Measurements from ENCODE around the gene TMEM143. TPM values are rescaled to one million over a fixed set of nuclear protein-coding genes. Genes with fewer than 3 reads are reported as not detected.

TMEM143 gene
- total RNA-seq, 1 experiment from 2014 or later = 12.2 TPM

DNA sequence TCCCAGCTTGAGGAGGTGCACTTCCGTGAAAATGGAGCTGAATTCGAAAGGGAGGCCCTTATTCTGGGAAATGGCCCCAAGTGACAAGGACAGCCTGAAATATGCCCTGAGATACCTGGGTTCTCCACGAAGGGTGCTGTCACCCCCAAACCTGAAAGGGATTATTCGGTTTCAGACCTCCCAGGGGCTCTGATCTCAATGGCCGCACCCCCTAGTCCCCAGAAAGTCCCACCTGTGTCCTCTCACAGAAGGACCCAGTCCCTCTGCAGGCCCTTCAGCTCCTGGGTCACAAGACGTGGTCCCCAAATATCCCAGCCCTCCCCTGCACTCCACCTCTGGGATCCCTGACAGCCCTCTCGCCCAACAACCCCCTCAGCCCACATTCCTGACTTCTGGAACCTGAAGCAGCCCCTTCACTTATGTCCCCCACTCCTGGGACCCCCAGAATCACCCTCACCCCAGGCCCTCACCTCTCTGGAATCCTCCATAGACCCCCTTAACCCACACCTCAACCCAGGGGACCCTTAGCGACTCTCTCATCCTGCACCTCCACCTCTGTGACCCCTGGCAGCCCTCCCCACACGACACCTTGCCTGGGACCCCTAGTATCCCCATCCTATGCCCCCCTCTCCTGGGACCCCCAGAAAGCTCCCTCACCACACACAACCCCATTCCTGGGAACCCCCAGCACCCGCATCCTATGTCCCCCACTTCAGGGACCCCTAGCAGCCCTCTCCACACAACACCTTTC is 1.0 kb upstream of the TMEM143 start:
- in situ Hi-C loops (cut with HindIII; ENCODE audit: low pct_unique_long_range_greater_than_20kb, low sequenced_read_pairs) = no loop called here
- DNase-seq (ENCODE audit: low read depth) = no peak

DNA sequence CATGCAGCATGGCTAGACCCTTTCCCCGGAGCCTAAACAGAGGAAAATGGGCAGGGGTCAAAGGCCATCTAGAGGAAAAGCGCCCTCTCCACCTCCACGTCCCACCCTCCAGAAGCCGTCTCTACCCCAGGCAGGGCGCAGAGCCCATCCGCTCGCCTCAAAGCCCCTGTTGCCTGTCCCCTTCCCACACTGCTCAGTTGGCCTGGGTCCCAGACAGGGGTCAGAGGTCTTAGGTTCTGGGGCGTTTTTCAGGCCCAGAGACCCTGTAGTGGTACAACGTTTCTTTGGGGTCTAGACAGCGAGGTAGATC is 285 bp downstream of the TMEM143 start:
- DNase-seq (ENCODE audit: low read depth) = no peak
- in situ Hi-C loops (cut with HindIII; ENCODE audit: low pct_unique_long_range_greater_than_20kb, low sequenced_read_pairs) = no loop called here

DNA sequence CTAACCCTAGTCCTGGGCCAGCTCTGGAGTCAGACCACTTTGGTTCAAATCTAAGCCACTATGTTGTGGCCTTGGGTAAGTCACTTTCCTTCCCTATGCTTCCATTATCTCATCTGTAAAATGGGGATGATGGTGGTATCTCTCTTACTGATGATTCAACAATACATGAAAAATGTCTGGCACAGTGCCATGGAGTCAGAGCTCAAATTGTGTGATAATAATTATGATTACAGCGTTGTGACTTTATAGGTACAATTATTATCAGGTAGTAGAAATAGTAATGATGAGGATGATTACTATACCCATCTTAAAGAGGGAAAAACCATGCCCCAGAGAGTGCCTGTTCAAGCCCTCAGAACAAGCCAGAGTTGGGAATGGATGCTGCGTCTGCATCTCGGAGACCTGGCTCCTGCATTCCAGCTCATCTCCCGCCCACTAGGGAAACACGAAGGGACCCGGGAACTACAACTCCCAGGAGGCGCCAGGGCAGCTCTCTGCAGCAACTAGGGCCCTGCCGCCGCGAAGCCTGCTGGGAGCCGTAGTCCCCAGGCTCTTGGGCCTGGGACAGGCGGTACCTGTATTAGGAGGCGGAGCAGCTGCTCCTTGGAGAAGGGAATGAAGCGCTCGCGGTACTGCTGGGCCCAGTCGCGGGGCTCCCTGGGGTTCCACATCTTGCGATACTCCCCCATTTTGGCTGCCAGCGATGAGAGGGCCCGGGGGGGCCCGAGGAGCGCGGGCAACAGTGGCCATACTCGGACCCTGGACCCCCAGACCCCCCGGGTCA is 832 bp downstream of the TMEM143 start:
- peak; percentile 97 for DNase-seq (ENCODE audit: low read depth)
- in situ Hi-C loops (cut with HindIII; ENCODE audit: low pct_unique_long_range_greater_than_20kb, low sequenced_read_pairs) = no loop called here

DNA sequence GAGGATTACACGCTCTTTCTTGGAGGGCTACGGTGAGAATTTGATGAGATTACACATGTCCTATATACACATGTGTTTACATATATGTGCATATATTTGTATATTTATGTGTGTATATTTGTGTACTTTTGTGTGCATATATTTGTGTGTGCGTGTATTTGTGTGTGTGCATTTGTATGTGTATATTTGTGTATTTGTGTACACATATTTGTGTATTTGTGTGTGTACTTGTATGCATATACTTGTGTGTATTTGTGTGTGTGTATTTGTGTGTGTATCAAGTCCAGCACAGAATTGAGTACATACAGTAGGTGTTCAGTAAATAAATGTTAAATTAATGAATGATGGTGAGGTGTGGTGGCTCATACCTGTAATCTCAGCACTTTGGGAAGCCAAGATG is 1.8 kb downstream of the TMEM143 start:
- no peak for DNase-seq (ENCODE audit: low read depth)
- in situ Hi-C loops (cut with HindIII; ENCODE audit: low pct_unique_long_range_greater_than_20kb, low sequenced_read_pairs) = no loop called here

DNA sequence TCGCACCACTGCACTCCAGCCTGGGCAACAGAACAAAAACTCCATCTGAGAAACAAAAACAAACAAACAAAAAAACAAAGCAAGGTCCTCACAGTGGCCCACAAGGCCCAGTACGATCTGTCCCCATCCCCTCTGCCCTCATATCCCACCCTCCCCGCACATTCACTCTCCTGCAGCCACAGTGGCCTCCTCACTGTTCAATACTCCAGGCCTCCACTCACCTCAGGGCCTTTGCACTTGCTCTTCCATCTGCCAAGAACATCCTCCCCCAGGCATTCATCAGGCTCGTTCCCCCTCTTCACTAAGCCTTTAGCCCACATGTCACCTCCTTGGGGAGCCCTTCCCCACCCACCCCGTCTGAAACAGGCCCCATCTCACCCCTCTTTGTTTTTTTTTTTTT is 4.6 kb downstream of the TMEM143 start:
- in situ Hi-C loops (cut with HindIII; ENCODE audit: low pct_unique_long_range_greater_than_20kb, low sequenced_read_pairs) = no loop called here
- DNase-seq (ENCODE audit: low read depth) = no peak

DNA sequence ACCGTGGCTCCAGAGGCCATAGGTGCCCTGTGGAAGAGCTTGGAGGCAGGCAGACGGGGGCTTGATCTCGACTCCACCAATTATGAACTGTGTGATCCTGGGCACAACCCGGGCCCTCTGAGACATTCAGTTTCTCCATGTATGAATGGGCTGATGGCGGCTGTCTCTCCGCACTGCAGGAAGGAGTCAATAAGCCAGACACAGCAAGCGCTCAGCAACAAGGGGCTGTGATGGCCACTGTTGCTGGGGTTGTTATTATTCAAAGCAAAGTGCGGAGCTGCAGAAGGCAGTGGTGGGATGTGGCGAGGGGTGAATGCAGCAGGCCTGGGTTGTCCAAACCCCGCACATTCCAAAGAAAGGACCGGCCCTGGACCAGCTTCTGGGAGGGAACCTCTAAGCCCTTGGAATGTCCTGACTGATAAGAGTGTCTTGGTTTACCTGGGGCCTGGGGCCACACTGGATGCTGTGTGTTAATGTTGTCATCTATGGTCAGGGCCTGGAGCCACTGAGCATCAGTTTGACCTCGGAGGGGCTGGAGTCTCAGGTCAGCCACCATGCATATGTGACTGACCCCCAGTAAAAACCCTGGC is 8.3 kb downstream of the TMEM143 start:
- in situ Hi-C loops (cut with HindIII; ENCODE audit: low pct_unique_long_range_greater_than_20kb, low sequenced_read_pairs) = no loop called here
- no peak for DNase-seq (ENCODE audit: low read depth)

DNA sequence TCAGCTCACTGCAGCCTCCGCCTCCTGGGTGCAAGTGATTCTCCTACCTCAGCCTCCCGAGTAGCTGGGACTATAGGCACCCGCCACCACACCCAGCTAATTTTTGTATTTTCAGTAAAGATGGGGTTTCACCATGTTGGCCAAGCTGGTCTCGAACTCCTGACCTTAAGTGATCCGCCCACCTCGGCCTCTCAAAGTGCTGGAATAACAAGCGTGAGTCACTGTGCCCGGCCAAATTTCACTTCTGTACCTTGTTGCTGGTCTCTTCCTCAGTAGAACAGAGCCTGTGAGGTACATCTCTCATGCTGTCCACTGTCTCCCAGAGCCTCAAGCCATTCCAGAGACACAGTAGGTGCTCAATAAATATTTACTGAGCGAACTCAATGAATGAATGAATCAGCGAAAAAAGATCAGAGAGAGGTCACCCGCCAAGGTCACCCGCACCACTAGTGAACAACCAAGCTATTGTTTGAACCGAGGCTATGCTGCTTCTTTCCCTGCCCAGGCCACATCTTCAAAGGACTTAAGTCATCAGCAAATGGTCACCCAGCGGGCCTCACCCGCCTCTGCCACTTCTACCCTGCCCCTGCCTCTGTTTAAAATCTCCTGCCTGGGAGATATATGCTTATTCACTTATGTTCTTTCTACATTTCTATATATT is 9.3 kb downstream of the TMEM143 start:
- DNase-seq (ENCODE audit: low read depth) = peak; percentile 93

DNA sequence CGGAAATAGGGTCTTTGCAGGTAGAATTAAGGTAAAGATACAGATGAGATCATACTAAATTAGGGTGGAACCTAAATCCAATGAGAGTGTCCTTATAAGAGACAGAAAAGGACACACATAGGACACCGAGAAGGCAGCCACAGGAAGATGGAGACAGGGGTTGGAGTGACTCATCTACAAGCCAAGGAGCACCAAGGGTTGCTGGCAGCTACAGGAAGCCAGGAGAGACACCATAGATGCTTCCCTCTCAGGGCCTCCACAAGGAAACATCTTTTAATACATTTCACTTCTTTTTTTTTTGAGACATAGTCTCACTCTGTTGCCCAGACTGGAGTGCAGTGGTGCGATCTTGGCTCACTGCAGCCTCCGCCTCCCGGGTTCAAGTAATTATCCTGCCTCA is 10.1 kb downstream of the TMEM143 start:
- no peak for DNase-seq (ENCODE audit: low read depth)
- in situ Hi-C loops (cut with HindIII; ENCODE audit: low pct_unique_long_range_greater_than_20kb, low sequenced_read_pairs) = no loop called here

More for the DNA sequence above, 9.3 kb downstream of the TMEM143 start:
- in situ Hi-C loops (cut with HindIII; ENCODE audit: low pct_unique_long_range_greater_than_20kb, low sequenced_read_pairs) = no loop called here

DNA sequence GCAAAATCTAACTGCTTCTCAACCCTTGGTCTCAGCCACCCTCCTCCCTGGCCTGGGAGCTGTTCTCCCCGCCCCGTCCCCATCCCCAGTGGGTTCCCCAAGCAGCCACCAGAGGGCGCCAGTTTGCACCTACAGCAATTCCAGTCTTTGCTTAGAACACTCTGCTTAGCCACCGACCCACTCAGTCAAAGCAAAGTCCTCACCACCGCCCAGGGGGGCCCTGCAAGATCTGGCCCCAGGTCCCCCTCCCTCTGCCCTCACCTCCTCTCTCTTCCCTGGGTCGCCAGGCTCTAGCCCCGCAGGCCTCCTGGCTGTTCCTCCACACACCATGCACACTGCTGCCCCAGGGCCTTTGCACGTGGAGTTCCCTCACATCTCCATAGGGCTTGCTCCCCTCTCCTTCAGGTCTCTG is 12.4 kb downstream of the TMEM143 start:
- DNase-seq (ENCODE audit: low read depth) = peak; percentile 49

DNA sequence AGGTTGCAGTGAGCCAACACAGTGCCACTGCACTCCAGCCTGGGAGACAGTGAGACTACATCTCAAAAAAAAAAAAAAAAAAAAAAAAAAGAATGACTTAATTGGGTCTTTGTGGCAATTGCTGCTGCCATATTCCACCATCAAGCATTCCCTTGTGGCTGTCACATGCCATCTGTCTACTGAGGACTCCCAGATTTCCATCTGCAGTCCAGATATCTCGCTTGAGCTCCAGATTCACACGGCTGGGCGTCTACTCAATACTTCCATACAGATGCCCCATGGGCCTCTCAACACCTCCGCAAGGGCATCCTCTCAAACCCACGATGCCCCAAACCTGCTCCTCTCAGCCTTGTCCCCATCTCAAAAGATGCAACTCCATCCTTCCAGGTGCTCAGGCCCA is 12.9 kb downstream of the TMEM143 start:
- in situ Hi-C loops (cut with HindIII; ENCODE audit: low pct_unique_long_range_greater_than_20kb, low sequenced_read_pairs) = no loop called here
- DNase-seq (ENCODE audit: low read depth) = no peak

More for the DNA sequence above, 12.4 kb downstream of the TMEM143 start:
- in situ Hi-C loops (cut with HindIII; ENCODE audit: low pct_unique_long_range_greater_than_20kb, low sequenced_read_pairs) = no loop called here

DNA sequence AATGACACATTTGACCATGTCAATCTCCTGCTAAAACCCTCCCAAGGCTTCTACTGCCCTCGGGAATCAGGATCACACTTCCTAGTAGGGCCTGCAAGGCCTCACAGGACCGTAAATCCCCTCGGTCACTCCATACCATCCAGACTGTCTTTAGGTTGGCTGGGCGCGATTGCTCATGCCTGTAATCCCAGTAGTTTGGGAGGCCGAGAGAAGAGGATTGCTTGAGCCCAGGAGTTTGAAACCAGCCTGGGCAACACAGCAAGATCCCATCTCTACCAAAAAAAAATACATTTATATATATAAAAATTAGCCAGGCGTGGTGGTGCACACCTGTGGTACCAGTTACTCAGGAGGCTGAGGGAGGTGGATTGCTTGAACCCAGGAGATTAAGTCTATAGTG is 15.0 kb downstream of the TMEM143 start:
- no peak for DNase-seq (ENCODE audit: low read depth)
- in situ Hi-C loops (cut with HindIII; ENCODE audit: low pct_unique_long_range_greater_than_20kb, low sequenced_read_pairs) = no loop called here

DNA sequence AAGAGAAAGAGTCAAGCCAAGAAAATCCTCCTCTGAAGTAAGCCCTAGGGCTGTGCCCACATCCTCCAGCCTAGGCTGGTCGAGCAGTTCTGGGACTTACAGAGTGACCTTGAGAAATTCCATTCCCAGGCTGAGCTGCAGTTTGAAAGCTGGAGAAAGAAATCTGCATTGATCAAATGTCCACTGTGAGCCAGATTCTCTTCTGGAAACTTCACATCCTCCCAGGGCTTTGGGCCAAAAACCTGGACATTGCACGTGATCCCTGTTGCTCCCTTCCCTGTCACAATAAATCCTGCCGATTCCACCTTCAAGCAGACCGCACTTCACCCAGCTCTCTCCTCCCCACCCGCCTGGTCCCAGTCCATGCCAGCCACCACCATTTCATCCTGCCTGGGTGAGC is 15.7 kb downstream of the TMEM143 start:
- in situ Hi-C loops (cut with HindIII; ENCODE audit: low pct_unique_long_range_greater_than_20kb, low sequenced_read_pairs) = no loop called here
- no peak for DNase-seq (ENCODE audit: low read depth)

DNA sequence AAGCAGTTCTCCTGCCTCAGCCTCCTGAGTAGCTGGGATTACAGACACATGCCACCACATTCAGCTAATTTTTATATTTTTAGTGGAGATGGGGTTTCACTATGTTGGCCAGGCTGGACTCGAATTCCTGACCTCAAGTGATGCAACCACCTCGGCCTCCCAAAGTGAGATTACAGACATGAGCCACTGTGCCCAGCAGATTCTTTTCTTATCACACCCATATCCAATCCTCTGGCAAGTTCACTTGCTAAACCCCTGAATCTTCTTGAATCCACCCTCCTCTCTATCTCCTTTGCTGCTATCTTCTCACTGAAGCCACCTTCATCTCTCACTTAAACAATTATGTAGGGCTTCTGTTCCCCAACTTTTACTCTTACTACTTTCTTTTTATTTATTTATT is 17.5 kb downstream of the TMEM143 start:
- DNase-seq (ENCODE audit: low read depth) = no peak
- in situ Hi-C loops (cut with HindIII; ENCODE audit: low pct_unique_long_range_greater_than_20kb, low sequenced_read_pairs) = no loop called here

DNA sequence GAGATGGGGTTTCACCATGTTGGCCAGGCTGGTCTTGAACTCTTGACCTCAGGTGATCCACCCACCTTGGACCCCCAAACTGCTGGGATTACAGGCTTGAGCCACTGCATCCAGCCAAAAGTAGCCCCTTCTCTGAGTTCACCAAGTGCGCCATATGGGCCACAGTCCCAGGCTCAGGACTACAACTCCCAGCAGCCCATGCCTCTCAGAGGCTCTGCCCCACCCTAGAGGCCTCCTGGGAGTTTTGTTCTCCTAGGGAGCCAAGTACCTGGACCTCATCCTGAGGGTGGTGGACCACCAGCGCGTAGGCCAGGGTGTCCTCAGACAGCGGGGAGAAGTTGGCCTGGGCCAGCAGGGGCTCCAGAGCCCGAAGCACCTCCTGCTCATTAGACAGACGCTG is 18.8 kb downstream of the TMEM143 start:
- no peak for DNase-seq (ENCODE audit: low read depth)
- in situ Hi-C loops (cut with HindIII; ENCODE audit: low pct_unique_long_range_greater_than_20kb, low sequenced_read_pairs) = no loop called here

DNA sequence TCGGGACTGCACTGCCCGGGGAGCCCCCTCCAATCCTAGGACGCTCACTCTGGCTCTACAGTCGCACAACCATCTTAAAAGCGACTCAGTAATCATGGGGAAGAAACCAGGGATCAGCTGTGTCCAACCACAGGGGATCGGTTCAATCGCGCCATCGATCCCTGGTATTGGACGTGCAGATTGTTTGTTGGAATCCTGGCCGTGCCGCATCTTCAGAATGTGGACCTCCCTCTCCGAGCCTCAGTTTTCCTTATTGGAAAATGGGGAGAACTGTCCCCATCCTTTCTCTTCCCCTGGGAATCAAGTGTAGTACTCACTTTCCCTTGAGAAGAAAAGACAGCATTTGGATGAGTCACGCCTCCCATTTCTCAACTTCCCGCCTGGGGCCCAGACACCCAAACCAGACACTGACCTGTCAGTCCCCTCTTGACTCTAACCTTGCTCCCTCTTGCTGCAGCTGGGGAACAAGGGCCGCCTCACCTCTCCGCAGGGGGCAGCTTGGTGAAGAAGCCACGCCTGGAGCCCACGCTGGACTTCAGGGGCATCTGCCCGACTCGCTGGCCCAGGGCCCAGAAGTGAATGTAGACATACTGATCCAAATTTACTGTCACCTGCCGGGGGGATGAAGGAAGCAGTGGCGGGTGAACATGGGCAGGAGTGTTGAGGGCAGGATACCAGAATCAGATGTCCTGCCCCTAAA is 20.7 kb downstream of the TMEM143 start:
- no peak for DNase-seq (ENCODE audit: low read depth)
- in situ Hi-C loops (cut with HindIII; ENCODE audit: low pct_unique_long_range_greater_than_20kb, low sequenced_read_pairs) = no loop called here

DNA sequence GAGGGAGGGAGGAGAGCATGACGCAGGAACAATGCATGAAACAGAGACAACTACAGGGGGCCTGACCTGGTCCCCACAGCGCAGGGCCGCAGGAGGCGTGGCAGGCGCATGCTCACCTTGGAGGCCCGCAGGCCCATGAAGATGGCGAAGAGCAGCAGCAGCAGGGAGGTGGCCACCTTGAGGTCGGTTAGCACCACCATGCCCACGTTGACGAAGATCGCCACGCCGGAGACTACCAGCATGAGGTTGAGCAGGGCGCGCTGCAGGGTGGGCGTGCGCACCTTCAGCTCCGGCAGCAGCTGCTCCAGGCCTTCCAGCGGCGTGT is 21.4 kb downstream of the TMEM143 start:
- in situ Hi-C loops (cut with HindIII; ENCODE audit: low pct_unique_long_range_greater_than_20kb, low sequenced_read_pairs) = no loop called here
- DNase-seq (ENCODE audit: low read depth) = no peak

DNA sequence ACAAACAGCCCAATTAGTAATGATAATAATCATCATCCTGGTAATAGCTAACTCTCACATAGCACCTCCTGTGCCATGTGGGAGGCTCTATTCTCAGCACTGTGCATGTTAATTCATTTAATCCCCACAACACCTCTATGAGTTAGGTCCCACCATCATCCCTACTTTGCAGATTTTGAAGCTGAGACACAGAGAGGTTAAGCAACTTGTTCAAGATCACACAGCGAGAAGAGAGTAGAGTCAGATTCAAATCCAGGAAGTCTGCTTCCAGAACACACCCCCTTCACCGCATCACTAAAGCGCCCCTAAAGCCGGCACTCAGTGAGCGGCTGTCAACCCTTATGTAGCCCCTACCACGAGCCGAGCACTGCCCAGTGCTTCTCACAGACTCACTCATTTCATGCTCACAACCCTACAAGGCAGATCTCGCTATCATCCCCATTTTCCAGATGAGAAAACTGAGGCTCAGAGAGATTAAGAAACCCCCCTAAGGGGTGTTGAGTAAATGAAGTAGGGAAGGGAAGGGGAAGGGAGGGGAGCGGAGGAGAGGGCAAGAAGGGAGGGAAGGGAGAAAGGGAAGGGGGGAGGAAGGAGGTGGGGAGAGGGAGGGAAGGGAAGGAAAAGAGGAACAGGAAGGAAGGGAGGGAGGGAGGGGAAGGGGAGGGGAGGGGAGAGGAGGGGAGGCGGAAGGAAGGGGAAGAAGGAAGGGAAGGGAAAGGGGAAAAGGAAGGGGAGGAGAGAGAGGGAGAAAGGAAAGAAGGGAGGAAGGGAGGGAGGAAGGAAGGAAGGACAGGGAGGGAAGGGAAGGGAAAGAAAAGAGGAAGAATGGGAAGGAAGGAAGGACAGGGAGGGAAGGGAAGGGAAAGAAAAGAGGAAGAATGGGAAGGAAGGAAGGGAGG is 22.0 kb downstream of the TMEM143 start:
- no peak for DNase-seq (ENCODE audit: low read depth)
- in situ Hi-C loops (cut with HindIII; ENCODE audit: low pct_unique_long_range_greater_than_20kb, low sequenced_read_pairs) = no loop called here

DNA sequence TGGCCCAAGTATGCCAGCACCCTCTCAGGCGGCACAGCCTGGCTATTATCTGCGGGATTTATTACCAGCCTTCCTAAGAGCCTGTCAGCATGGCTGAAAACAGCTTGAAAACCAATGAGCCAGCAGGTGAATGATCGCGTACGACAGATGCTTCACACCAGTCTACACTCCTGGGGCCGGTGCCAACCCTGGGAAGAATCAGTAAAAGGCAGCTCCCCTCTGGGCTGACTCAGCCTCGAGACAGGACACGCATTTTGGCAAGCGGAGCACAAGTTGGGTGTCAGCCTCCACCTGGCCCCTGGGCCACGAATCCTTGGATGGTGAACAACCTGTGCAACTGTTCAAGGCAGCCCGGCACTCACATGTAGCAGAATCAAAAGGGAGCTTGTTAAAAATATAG is 22.7 kb downstream of the TMEM143 start:
- in situ Hi-C loops (cut with HindIII; ENCODE audit: low pct_unique_long_range_greater_than_20kb, low sequenced_read_pairs) = no loop called here

More for the DNA sequence above, 22.7 kb downstream of the TMEM143 start:
- no peak for DNase-seq (ENCODE audit: low read depth)

All from Caki2 (cell line).